CD4-positive, alpha-beta T cell treated with Interleukin-6 for 4 hours (primary cell): ENCODE measurements around the gene DDX21.
"Not testable (repeated sequence)": the region's sequence is repeated elsewhere in the genome, so short reads cannot be mapped to it uniquely, and the experiment has no call there.

Experiments
- DNase-seq: peaks from one replicate; pipeline ENCODE4 v3.0.0-alpha.2; 2020; ENCODE audit warnings: mixed read lengths

DDX21 gene

DNA sequence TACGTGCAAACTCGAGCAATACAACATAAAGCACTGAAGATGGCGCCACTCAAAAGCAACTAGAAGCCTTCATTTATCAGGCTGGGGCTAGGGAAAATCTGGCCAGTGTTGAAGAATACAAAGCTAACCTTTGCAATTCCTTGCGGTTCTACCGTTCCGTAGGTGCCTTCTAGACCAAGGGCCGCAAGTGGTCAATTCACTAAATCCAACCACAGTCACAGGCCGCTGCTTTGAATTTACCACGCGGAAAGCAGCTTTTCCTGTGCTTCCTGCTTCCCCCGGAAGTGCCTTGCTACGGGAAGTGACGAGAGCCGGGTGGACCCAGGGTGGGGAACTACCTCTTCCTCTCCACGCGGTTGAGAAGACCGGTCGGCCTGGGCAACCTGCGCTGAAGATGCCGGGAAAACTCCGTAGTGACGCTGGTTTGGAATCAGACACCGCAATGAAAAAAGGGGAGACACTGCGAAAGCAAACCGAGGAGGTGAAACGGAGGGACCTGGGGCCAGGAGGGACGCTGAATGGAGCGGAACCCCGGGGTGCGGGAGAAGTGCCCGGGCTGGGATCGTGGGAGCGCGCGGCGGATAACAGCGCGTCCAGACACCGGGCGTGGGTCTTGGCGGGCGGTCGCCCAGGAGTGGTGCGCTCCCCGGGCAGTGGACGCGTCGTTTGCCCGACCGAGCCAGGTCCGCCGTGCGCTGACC, at the start of gene DDX21:
Gene DDX21, plus strand, starts transcription at position 339 of the 701 bp plus-strand sequence. Its CDS starts 56 bp downstream, at position 395.
- peak; percentile 88 for DNase-seq

DNA sequence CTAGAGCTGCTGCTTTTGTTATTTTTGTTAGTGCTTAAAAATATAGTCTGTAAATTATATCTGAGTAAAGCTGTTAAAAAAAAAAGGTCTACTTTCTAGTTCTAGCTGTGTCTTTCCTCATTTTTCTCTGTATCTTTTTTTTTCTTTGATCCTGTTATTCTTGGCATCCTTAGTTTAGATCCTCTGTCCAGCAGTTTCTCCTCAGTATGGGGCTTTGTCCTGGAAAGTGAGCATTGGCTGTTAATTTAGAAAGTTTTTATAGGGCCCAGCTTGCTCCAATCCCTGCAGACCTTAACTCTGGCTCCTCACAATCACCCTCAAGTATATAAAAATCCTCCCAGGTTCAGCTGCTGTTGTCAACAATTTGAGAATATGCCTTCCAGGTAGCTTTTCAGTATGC, 31.4 kb upstream of the DDX21 start:
- no peak for DNase-seq

DNA sequence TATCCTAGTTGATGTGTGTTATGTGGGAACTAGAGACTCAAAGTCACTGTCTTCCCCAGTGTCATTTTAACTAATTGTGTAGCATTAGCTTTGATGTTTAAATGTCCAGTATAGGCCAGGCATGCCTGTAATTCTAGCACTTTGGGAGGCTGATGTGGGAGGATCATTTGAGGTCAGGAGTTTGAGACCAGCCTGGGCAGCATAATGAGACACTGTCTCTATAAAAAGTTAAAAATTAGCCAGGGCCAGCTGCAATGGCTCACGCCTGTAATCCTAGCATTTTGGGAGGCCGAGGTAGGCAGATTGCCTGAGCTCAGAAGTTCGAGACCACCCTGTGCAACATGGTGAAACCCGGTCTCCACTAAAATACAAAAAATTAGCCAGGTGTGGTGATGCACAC, 30.5 kb upstream of the DDX21 start:
- DNase-seq = no peak

DNA sequence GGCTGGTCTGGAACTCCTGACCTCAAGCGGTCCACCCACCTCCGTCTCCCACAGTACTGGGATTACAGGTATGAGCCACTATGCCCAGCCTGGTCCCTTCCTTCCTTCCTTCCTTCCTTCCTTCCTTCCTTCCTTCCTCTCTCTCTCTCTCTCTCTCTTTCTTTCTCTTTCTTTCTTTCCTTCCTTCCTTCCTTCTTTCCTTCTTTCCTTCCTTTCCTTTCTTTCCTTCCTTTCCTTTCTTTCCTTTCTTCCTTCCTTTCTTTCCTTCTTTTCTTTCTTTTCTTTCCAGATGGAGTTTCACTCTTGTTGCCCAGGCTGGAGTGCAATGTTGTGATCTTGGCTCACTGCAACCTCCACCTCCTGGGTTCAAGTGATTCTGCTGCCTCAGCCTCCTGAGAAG, 26.8 kb upstream of the DDX21 start:
- not testable (repeated sequence) for DNase-seq

DNA sequence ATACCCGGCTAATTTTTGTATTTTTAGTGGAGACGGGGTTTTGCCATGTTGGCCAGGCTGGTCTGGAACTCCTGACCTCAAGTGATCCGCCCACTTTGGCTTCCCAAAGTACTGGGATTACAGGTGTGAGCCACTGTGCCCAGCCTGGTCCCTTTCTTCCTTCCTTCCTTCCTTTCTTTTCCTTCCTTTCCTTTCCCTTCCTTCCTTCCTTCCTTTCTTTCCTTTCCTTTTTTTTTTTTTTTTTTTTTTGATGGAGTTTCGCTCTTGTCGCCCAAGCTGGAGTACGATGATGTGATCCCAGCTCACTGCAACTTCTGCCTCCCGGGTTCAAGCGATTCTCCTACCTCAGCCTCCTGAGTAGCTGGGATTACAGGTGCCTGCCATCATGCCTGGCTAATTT, 26.1 kb upstream of the DDX21 start:
- DNase-seq = not testable (repeated sequence)

DNA sequence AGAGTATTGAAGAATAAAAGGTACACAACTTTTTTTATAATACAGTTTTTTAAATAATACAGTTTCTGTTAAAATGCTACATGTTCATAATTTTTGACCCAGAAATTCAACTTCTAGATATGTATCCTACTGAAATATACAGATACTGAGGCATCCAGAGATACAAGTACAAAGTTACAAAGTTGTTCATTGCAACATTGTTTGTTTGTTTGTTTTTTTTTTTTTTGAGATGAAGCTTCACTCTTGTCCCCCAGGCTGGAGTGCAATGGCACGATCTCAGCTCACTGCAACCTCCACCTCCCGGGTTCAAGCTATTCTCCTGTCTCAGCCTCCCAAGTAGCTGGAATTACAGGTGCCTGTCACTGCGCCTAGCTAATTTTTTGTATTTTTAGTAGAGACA, 23.1 kb upstream of the DDX21 start:
- not testable (repeated sequence) for DNase-seq

DNA sequence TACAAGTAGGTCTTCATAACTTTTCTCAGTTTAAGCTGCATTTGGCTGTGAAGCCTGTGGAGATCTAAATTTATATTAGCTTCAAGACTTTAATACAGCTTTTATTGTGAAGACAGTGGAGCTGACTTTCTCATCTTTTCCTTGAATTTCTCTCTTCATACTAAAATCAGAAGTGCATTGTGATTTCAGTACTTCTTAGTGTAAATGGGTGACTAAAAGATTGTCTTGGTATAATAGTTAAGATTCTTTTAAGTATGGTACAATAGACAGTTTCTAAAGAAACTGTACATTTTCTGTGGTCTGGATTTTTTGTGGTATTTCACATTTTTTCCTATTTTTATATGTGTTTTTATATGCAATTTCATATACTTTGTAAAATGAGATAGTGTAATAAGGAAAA, 21.0 kb upstream of the DDX21 start:
- no peak for DNase-seq

DNA sequence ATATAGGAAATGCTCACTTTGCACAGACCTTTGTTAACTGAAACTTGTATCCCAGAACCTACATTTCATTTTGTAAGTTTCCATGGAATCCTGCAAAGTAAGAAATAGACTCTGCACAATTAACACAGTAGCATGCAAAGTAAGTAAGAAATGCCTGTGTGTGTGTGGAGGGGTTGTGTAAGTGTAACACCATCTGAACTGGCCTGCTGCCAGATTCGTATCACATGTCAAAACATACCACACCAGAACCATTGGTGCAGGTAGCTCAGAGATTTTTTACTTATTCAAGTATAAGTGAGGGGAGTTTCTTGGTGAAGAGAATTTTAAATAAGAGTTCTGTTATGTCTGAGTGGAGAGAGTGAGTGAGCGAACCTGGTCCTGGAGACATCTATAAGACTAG, 17.9 kb upstream of the DDX21 start:
- DNase-seq = no peak

DNA sequence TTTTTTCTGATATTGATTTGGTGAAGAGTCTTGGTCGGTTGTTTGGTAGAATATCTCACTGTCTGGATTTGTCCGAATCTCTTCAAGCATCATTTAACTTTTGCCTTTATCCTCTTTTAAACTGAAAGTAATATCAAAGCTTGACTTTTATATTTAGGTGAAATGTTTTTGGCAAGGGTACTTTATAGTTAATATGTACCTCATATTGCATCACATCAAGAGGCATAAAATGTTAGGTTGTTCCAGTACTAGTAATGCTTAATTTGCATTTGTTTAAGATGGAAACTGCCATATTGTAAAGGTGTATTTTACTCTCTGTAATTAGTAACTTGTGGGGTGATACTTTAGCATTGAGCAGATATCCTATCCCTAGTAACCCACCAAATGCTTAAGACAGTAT, 17.1 kb upstream of the DDX21 start:
- DNase-seq = no peak

DNA sequence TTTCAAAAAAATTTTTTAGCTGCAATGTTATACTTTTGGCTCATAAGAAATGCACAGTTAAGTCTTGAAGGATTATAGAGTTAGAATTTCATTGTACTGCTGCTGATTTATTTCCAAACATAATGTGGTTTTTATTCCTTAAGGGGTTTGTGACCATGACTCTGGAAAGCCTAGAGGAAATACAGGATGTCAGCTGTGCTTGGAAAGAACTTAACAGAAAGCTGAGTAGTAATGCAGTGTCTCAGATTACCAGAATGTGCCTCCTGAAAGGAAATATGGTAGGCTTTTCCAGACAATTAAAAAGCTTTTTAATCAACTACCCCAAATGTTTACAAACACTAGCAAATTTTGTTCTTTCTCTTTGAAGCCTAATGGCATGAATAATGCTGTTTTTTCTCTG, 15.1 kb upstream of the DDX21 start:
- DNase-seq = not testable (repeated sequence)

DNA sequence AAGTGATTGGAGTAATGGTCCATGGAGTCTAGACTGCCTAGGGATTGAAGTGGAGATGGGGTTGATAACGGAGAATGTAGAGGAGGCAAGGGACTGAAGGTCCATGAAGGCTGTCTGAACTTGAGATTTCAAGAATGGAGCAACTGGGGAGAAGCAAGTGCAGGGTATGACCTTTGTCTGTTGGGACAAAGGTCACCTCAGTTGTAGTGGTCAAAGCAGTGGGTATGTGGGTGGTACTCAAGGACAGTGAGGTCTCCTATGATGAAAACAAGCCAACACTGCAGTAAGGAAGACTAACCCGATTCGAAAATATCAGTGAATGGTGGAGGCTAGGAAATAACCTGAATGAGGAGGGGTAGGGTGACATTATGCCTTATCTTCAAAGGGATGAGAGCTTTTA, 5.4 kb upstream of the DDX21 start:
- no peak for DNase-seq

DNA sequence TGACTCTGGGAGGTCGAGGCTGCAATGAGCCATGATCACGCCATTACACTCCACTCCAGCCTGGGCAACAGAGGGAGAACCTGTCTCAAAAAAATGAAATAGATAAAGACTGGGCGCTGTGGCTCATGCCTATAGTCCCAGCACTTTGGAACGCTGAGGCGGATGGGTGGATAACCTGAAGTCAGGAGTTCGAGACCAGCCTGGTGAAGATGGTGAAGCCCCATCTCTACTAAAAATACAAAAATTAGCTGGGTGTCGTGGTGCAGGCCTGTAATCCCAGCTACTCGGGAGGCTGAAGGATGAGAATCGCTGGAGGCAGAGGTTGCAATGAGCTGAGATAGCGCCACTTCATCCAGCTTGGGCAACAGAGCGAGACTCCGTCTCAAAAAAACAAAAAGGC, 1.1 kb upstream of the DDX21 start:
- DNase-seq = no peak

DNA sequence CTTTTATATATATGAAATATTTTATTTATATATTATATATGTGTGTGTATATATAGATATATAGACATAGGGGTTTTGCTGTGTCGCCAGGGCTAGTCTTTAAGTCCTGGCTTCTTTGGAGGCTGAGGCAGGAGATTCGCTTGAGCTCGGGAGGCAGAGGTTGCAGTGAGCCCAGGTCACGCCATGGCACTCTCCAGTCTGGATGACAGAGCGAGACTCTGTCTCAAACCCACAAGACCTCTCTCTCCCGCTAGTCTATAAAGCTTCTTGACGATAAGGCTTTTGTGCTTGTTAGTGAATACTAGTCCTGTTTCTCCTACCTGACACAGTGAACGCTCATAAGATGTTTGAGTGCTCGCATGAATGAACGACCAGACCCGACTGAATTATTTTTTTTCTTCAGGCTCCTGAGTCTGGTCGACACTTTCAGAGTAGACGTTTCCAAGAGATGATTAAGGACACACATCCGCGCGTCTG, 577 bp upstream of the DDX21 start:
- no peak for DNase-seq

DNA sequence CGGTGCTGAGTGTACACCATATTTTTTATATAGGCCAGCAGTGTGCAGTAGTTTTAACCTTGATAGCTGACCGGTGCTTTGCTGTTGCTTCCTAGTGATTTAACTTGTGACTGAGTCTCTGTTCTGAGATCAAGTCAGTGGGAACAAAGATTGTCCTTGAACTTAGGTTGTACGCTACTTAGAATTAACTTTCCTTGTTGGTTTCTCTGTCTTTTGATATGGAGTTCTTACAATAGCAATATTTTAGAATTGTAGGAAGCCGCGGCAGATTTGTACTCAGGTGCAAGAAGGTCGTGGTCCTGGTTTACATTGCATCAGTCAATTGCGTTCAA, 1.3 kb downstream of the DDX21 start:
- DNase-seq = no peak

DNA sequence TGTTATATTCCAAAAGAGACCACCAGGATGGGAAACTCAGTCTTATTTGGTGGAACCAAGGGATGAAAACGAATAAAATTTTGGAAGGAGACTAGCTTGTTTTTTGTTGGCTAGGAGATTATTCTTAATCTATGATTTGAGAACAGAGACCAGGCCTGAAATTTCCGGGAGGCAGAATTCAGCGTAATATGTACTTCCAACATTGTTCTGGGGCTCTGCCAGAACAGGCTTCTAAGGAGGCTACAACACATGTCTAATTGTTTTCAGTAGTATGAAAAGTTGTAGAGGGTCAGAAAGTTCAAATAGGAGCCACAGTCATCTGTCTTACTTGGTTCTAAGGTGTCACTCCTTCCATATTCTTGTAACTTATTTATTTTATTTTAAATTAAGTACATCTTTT, 1.7 kb downstream of the DDX21 start:
- no peak for DNase-seq

DNA sequence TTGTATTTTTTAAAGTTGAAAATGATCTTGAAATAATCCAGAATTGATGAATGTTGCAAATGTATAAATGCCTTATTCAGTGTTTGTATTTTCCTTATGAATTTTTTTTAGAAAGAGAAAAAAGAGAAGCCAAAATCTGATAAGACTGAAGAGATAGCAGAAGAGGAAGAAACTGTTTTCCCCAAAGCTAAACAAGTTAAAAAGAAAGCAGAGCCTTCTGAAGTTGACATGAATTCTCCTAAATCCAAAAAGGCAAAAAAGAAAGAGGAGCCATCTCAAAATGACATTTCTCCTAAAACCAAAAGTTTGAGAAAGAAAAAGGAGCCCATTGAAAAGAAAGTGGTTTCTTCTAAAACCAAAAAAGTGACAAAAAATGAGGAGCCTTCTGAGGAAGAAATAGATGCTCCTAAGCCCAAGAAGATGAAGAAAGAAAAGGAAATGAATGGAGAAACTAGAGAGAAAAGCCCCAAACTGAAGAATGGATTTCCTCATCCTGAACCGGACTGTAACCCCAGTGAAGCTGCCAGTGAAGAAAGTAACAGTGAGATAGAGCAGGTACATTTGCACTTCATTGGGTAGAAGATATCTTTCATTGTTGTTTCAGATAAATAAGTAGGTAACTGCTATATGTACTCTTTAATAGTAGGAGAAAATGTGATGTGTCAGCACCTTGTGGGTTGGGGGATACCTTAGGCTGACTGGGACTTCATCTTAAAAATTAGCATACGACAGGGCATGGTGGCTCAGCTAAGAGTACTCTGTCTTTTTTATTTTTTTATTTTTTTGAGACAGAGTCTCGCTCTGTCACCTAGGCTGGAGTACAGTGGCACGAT, 3.9 kb downstream of the DDX21 start:
- DNase-seq = no peak

DNA sequence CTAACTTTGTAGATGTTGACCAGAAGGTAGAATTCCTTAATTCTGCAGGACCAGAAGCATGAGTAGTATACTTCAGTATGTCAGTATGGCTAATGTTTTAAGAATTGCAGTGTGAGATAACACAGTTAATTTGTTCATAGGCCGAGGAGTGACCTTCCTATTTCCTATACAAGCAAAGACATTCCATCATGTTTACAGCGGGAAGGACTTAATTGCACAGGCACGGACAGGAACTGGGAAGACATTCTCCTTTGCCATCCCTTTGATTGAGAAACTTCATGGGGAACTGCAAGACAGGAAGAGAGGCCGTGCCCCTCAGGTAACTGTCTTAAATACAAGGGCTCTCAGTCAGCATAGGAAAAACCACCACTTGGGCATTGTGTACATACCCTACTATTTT, 7.2 kb downstream of the DDX21 start:
- DNase-seq = no peak

DNA sequence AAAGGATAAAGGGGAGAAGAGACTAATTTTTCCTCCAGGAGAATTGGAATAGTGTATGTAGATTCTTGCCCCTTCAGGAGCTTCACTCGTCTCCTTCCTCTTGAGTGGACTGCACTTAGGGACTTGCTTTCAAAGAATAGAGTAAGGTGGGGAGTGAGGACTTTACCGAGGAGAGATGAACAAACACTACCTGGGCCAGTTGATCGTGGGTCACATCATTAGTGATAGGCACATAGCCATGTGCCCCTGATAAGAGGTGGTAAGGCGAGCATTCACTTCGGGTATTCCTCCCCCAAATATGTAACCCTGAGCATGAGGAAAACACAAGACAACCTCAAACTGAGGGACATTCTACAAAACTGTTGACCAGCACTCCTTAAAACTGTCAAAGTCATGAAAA, 18.0 kb downstream of the DDX21 start:
- no peak for DNase-seq

DNA sequence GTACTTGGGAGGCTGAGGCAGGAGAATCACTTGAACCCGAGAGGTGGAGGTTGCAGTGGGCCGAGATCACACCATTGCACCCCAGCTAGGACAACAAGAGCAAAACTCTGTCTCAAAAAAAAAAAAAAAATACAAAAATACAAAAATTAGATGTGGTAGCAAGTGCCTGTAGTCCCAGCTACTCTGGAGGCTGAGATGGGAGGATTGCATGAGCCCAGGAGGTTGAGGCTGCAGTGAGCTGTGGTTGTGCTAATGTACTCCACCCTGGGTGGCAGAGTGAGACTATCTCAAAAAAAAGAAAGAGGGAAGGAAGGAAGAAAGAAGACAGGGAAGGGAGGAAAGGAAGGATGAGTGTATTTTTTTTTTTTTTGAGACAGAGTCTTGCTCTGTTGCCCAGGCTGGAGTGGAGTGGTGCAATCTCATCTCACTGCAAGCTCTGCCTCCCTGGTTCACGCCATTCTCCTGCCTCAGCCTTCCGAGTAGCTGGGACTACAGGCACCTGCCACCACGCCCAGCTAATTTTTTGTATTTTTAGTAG, 20.0 kb downstream of the DDX21 start:
- DNase-seq = not testable (repeated sequence)

DNA sequence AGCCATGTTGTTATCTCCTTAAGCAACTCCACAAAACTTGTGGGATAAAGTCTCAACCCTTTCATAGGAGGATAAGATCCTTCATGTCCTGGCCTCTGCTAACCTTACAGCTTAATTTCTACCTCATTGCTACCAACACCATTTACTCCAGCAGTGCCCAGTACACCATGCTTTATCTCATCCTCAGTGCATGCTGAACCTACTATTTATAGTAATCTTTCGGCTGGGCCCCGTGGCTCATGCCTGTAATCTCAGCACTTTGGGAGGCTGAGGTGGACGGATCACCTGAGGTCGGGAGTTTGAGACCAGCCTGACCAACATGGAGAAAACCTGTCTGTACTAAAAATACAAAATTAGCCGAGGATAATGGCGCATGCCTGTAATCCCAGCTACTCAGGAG, 23.8 kb downstream of the DDX21 start:
- DNase-seq = not testable (repeated sequence)

DNA sequence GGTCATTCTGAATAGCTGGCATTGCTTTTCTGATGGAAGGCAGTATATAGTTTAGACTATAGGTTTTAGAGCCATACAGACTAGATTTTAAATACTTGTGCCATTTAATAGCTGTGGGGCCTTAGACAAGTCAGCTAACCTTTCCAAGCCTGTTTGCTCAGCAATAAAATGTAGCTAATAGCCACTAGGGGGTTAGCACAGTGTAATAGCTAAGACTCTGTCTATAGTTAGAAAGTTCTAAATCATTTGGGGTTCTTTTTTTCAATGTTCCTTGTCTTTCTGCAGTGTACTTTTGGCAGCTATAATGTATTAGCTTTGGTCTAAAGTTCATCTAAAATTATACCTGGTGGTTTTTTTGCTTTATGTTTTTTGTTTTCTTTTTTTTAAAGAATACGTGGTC, 25.1 kb downstream of the DDX21 start:
- no peak for DNase-seq

DNA sequence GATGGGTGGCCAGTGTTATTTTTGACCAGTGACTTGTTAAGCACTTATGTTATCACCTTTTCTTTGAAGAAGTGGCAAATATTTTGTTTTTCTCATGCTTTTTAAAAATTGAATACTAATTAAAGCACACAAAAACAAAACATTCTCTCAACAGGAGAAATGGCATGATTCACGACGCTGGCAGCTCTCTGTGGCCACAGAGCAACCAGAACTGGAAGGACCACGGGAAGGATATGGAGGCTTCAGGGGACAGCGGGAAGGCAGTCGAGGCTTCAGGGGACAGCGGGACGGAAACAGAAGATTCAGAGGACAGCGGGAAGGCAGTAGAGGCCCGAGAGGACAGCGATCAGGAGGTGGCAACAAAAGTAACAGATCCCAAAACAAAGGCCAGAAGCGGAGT, 26.4 kb downstream of the DDX21 start:
- no peak for DNase-seq

DNA sequence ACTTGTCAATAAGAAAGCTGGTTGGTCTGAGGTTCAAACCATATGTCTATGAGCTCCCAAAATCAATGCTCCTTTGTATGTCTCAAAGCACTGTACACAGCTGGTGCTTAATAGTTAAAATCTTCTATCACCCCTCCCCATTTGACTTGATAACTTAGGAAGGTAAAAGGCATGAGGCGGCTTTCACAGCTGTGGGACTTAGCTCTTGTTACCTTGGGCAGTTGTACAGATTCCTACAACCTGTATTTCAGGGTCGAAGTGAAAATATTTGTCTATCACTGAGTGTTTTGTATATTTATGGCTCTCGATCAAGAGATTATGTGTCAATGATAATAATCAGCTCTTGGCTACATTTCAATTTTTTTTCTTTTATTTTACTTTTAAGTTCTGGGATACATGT, 31.6 kb downstream of the DDX21 start:
- DNase-seq = no peak
